ENCODE data around the gene MAN1A2. TPM values are rescaled to one million over a fixed set of nuclear protein-coding genes. Genes with fewer than 3 reads are reported as not detected.

Gene MAN1A2
- total RNA-seq, 1 experiment from 2014 or later = 38.1 TPM

DNA sequence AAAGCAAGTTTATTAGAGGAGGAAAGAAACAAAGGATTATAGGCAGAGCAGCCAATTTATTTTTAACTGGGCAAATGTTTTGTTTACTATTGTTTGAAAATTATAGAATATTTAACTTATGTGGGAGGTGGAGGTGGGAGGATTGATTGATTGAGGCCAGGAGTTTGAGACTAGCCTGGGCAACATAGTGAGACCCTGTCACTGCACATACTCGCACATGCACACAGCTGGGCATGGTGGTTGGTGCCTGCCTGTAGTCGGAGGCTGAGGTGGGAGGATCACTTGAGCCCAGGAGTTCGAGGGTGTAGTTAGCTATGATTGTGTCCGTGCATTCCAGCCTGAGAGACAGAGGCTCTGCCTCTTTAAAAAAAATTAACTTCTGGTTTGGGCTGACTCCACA is 6.7 kb downstream of the MAN1A2 start:
- ATAC-seq (no peak), DNase-seq (ENCODE audit: low read depth, low spot score) (no peak)
- Histone ChIP-seq H4K20me1 (ENCODE audit: insufficient read depth) (peaks cover 3% of the 10 kb centered on the region; the same call in 1 of the 2 replicates), H3K36me3 (ENCODE audit: control insufficient read depth in 1 of 2, insufficient read depth in 2 of 2, low read length in 2 of 2) (no peaks in the 10 kb centered on the region), H3K27me3 (ENCODE audit: insufficient read depth, low read length) (no peaks in the 10 kb centered on the region), H3K4me3 (replicated peaks in 1 of 2; ENCODE audit: low read depth in 1 of 2, low read length in 2 of 2) (no peak overlapping the region), H3K27ac (ENCODE audit: low read depth, low read length) (no peak overlapping the region), H3K9ac (ENCODE audit: low read length) (no peak overlapping the region), H3K4me2 (ENCODE audit: low read length) (no peak overlapping the region), H2AFZ (ENCODE audit: low read depth, low read length, poor library complexity, severe bottlenecking) (no peak overlapping the region), H3K9me3 (ENCODE audit: control insufficient read depth in 1 of 2, insufficient read depth in 1 of 2, low read depth in 1 of 2, low read length in 2 of 2) (no peaks in the 10 kb centered on the region), H3K9me2 (ENCODE audit: insufficient read depth) (no peaks in the 10 kb centered on the region), H3K4me1 (ENCODE audit: control insufficient read depth in 1 of 2, insufficient read depth in 2 of 2, low read length in 2 of 2) (peaks cover 2 to 7% of the 10 kb centered on the region in 2 experiments; a peak in 3 of 4 replicates), H3K79me2 (ENCODE audit: insufficient read depth, low read length) (peaks cover 98% of the 10 kb centered on the region)
- no TSS peak for BruUV-seq (replicated peaks)
- CTCF ChIA-PET = no interaction called here
- intact Hi-C loops (cut with micrococcal nuclease) = no loop called here
- RAD21 ChIA-PET (ENCODE audit: low non-redundant PET in 1 of 2, low total read pairs in 2 of 2, uncharacterized antibody in 2 of 2, unreplicated experiment in 2 of 2) = no interaction called here
- POLR2A ChIA-PET = no interaction called here
- TF ChIP-seq, protein P1, sequence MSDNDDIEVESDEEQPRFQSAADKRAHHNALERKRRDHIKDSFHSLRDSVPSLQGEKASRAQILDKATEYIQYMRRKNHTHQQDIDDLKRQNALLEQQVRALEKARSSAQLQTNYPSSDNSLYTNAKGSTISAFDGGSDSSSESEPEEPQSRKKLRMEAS (IDR thresholded peaks at IDR 0.05) = no peak
- TF ChIP-seq POLR2A (IDR thresholded peaks at IDR 0.05; ENCODE audit: borderline replicate concordance, extremely low read depth, insufficient read depth, insufficient read length) (no peak), FOSL1 (IDR thresholded peaks at IDR 0.05; ENCODE audit: low read depth) (no peak), CBX3 (IDR thresholded peaks at IDR 0.05; ENCODE audit: low read depth) (no peak), EZH2 (IDR thresholded peaks at IDR 0.05) (no peak), EZH2phosphoT487 (IDR thresholded peaks at IDR 0.05; ENCODE audit: borderline replicate concordance) (no peak), SRF (IDR thresholded peaks at IDR 0.05; ENCODE audit: low read depth) (no peak), EGR1 (IDR thresholded peaks at IDR 0.05; ENCODE audit: low read depth) (no peak), SIN3A (IDR thresholded peaks at IDR 0.05; ENCODE audit: low read depth) (no peak), JUND (IDR thresholded peaks at IDR 0.05) (no peak), TCF7L2 (IDR thresholded peaks at IDR 0.05; ENCODE audit: borderline replicate concordance, extremely low read depth, insufficient read depth, insufficient read length) (no peak), ELF1 (IDR thresholded peaks at IDR 0.05; ENCODE audit: borderline replicate concordance, low read depth) (no peak), RAD21 (IDR thresholded peaks at IDR 0.05; ENCODE audit: low read depth) (no peak), CTCF (IDR thresholded peaks at IDR 0.05 in 2 of 3, conservative IDR thresholded peaks at IDR 0.05 in 1 of 3; ENCODE audit: borderline replicate concordance in 1 of 3, insufficient read depth in 1 of 3, low read depth in 2 of 3, low read length in 2 of 3) (no peak), ZFX (IDR thresholded peaks at IDR 0.05) (no peak), CEBPB (IDR thresholded peaks at IDR 0.05; ENCODE audit: low read depth) (no peak), YY1 (IDR thresholded peaks at IDR 0.05; ENCODE audit: extremely low read depth, insufficient replicate concordance, low read depth, low read length) (no peak), ZNF274 (IDR thresholded peaks at IDR 0.05; ENCODE audit: low read depth, low read length) (no peak), ATF3 (IDR thresholded peaks at IDR 0.05) (no peak)
- TF ChIP-seq, protein P2, sequence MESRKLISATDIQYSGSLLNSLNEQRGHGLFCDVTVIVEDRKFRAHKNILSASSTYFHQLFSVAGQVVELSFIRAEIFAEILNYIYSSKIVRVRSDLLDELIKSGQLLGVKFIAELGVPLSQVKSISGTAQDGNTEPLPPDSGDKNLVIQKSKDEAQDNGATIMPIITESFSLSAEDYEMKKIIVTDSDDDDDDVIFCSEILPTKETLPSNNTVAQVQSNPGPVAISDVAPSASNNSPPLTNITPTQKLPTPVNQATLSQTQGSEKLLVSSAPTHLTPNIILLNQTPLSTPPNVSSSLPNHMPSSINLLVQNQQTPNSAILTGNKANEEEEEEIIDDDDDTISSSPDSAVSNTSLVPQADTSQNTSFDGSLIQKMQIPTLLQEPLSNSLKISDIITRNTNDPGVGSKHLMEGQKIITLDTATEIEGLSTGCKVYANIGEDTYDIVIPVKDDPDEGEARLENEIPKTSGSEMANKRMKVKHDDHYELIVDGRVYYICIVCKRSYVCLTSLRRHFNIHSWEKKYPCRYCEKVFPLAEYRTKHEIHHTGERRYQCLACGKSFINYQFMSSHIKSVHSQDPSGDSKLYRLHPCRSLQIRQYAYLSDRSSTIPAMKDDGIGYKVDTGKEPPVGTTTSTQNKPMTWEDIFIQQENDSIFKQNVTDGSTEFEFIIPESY (IDR thresholded peaks at IDR 0.05; ENCODE audit: extremely low read depth, insufficient replicate concordance, low read length) = no peak

All from HCT116 (cell line).